Measurements from ENCODE around the gene TAMM41.

DNA sequence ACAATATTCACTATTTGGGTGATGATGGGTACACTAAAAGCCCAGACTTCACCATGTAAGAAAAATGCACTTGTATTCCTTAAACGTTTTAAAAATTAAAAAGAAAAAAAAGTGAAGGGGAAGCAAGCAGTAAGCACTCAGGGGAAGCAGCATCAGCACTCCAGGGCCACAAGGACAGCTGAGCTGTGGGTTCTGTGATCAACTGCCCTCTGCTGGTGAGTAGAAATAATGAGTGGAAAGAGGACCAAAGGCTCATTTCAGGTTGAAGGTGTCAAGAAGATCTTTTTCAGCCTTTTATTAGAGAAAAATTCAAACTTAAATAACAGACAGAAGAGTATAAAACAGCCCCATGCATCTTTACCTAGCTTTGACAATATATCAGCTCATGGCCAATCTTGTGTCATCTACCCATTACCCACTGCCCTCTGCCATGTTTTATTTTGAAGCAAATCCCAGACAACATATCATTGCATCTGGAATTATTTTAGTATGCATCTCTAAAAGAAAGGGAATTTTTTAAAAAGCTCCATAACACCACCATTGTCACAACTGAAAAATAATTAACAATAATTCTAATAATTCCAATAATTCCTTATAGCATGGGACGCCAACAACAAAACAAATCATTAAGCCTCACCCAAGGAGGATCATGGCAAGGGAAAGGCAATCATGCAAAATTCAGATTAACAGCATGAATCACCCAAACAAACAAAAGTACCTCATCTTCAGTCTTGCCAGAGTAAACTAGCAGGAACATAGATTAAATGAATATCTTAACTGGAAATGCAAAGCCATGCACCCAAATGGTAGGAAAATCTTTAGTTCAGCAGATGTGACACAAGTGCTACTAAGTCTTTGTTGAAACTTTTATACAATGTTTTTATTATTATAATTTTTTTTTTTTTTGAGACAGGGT is 42.5 kb downstream of the TAMM41 start:
- TF ChIP-seq CREB1 (IDR thresholded peaks at IDR 0.05; ENCODE audit: low read depth) (no peak), POLR2A (IDR thresholded peaks at IDR 0.05; ENCODE audit: low read depth, low read length) (no peak), ATF7 (IDR thresholded peaks at IDR 0.05; ENCODE audit: low read depth) (no peak), ZZZ3 (IDR thresholded peaks at IDR 0.05; ENCODE audit: control insufficient read depth, insufficient read length, low read depth) (no peak), BCLAF1 (IDR thresholded peaks at IDR 0.05) (no peak), CBFB (IDR thresholded peaks at IDR 0.05; ENCODE audit: low read depth) (no peak), EZH2 (IDR thresholded peaks at IDR 0.05; ENCODE audit: borderline replicate concordance, control insufficient read depth, low read depth, low read length) (no peak), RELA (IDR thresholded peaks at IDR 0.05; ENCODE audit: borderline replicate concordance, partially characterized antibody) (no peak), NFYB (IDR thresholded peaks at IDR 0.05; ENCODE audit: insufficient read depth, low read depth, low read length) (no peak), ATF3 (IDR thresholded peaks at IDR 0.05; ENCODE audit: borderline replicate concordance, extremely low read depth, low read depth, low read length) (no peak), CTCF (IDR thresholded peaks at IDR 0.05 in 2 of 3, conservative IDR thresholded peaks at IDR 0.05 in 1 of 3; ENCODE audit: control insufficient read depth in 2 of 3, extremely low read depth in 1 of 3, insufficient read depth in 1 of 3, low read depth in 3 of 3, low read length in 3 of 3) (peak; percentile 59 to 73 (median 69))
- TF ChIP-seq, protein P1, sequence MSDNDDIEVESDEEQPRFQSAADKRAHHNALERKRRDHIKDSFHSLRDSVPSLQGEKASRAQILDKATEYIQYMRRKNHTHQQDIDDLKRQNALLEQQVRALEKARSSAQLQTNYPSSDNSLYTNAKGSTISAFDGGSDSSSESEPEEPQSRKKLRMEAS (IDR thresholded peaks at IDR 0.05; ENCODE audit: low read depth, low read length): no peak

Measured in GM12878 (cell line).